SIG-M5 treated with dmso at 0.1 percent for 504 hours (cell line): ENCODE data around the gene TBC1D17.

ENCODE experiments used
- DNase-seq: peaks from one replicate; lab custom pipeline; 2025; ENCODE audit not compliant: unreplicated experiment; lab: John Stamatoyannopoulos, UW

TBC1D17 gene

GRCh38 chr19:49877020-49877878 lies at the start of gene TBC1D17, which contains the start of gene AKT1S1:
Gene TBC1D17 (plus strand): TSS chr19:49877702. CDS start chr19:49877724, 22 bp downstream.
Gene AKT1S1 (minus strand): TSS chr19:49877355. CDS start chr19:49873295, 4,060 bp downstream.
- peak; percentile 100 for DNase-seq

- no peak for DNase-seq
These were observed 48.3 kb upstream of the TBC1D17 start for GRCh38 chr19:49829200-49829599.

- DNase-seq = no peak
These were observed 47.8 kb upstream of the TBC1D17 start for GRCh38 chr19:49829721-49830120.

GRCh38 chr19:49830766-49831165 lies 46.7 kb upstream of the TBC1D17 start:
- DNase-seq = no peak

- DNase-seq = no peak
These were observed 45.9 kb upstream of the TBC1D17 start for GRCh38 chr19:49831592-49831991.

GRCh38 chr19:49832556-49832955 lies 44.9 kb upstream of the TBC1D17 start:
- DNase-seq = peak; percentile 69

- DNase-seq = no peak
These were observed 43.9 kb upstream of the TBC1D17 start for GRCh38 chr19:49833599-49833998.

- DNase-seq = no peak
These were observed 41.9 kb upstream of the TBC1D17 start for GRCh38 chr19:49835562-49835961.

GRCh38 chr19:49836176-49837008 lies 41.1 kb upstream of the TBC1D17 start:
- no peak for DNase-seq

GRCh38 chr19:49837009-49837310 lies 40.5 kb upstream of the TBC1D17 start:
- DNase-seq = no peak

- no peak for DNase-seq
These were observed 40.1 kb upstream of the TBC1D17 start for GRCh38 chr19:49837425-49837824.

- DNase-seq = no peak
These were observed 38.5 kb upstream of the TBC1D17 start for GRCh38 chr19:49838885-49839588.

GRCh38 chr19:49839713-49840112 lies 37.8 kb upstream of the TBC1D17 start:
- DNase-seq = no peak

- DNase-seq = no peak
These were observed 37.2 kb upstream of the TBC1D17 start for GRCh38 chr19:49840321-49840720.

GRCh38 chr19:49840736-49841249 lies 36.7 kb upstream of the TBC1D17 start:
- no peak for DNase-seq

- no peak for DNase-seq
These were observed 34.2 kb upstream of the TBC1D17 start for GRCh38 chr19:49843265-49843664.

- peak; percentile 81 for DNase-seq
These were observed 33.1 kb upstream of the TBC1D17 start for GRCh38 chr19:49844138-49845095.

- no peak for DNase-seq
These were observed 32.1 kb upstream of the TBC1D17 start for GRCh38 chr19:49845414-49845813.

- no peak for DNase-seq
These were observed 31.1 kb upstream of the TBC1D17 start for GRCh38 chr19:49846408-49846807.
